HG03064 (cell line): ENCODE results near the gene L3MBTL4.
"Not testable (repeated sequence)": the region's sequence is repeated elsewhere in the genome, so short reads cannot be mapped to it uniquely, and the experiment has no call there.

ENCODE experiments used
- ATAC-seq: cut with Tn5 transposase; IDR thresholded peaks from one replicate; pipeline ENCODE4 v1.9.1; 2021; ENCODE audit warnings: low read depth; ENCODE audit not compliant: unreplicated experiment

L3MBTL4 gene

DNA sequence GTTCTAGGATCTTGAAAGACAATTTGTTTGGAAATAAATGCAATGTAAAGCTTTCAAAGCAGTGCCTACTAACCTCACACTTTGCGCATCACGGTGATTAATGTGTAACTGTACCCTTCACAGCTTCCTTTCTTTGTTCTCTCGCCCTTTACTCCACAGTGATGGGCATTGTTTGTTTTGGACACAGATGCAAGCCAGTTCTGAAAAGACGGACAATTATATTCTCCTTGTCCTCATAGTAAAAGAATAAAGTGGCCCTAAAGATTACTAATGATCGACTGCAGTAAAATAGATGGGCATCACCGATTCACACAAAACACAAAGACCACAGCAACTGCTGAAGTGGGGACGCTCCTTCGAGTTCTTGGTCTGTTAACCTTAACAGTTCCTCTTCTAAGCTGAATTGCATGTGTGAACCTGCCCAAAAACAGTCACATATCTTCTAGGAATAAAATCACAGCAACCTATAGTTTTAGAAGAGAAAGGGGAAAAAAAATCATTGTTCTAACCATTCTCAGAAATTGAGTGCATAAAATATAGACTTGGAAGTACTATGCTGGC lies 7.7 kb downstream of the L3MBTL4 start:
- ATAC-seq = no peak

DNA sequence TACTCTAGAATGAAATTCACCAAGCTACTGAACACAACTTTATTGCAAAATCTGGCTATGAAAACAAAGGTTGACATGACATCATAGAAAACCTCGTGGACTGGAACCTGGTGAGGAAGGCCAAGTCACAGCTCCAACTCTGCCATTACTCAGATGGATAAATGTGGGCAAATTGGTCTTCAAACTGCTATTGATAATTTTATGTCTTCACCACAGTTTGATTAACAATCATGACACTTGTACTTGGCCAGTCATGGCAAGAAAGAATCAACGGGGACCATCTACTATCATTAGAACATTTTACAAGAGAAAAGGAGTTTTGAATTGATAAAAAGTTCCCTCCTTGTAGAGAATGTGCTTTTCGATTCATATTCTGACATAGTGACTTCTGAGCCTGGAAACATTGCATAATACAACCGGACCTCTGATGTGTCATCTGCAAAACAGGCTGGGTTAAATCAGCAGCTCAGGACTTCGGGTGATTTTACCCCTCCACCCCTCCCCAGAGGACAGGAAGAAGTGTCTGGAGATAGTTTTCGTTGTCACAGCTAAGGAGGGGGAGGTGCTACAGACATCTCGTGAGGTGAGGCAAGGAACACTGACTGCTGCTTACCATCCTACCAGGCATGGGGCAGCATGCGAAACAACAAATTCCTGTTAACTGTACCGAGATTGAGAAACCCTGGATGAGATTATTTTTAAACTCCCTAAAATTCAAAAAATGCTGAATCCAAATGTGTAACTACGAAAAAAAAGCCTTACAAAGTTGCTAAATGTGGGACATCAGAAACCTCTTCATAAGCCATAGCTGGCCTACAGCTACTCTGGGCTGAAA lies 8.4 kb downstream of the L3MBTL4 start:
- ATAC-seq = no peak

DNA sequence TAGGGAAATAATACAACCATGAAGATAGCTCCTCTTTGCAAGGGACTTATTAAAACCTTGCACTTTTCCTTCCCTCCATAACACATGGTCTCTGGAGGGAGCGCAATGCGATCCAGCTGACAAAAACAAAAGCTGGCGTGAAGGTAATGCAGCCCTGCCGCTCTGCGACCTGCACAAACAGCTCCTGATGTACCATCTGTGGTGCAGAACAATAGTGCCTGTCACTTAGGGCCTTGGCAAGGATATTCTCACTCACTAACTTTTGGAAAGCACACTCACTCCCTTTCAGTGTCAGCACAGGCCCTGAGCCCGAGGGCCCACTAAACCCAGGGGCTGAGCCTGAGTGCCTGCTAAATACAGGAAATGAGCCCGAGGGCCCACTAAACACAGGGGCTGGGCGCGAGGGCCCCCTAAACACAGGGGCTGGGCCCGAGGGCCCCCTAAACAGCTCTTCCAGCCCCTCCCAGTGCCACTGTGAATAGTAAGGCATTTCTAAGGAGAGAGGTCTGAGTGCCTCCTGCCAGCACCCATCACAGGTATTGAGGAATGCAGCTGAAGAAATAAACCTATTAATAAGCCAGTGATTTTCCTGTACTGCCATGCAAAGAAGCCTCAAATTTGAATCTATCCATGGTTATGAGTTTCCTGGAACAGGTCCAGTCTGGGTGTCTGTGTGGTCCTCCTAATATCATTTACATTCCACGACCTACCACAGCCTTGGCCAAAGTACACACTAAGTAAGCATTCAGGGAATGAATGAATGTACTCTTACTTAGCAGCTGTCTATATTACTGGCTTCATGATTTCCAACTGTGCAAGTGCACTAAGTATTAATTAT lies 9.3 kb downstream of the L3MBTL4 start:
- ATAC-seq = no peak

DNA sequence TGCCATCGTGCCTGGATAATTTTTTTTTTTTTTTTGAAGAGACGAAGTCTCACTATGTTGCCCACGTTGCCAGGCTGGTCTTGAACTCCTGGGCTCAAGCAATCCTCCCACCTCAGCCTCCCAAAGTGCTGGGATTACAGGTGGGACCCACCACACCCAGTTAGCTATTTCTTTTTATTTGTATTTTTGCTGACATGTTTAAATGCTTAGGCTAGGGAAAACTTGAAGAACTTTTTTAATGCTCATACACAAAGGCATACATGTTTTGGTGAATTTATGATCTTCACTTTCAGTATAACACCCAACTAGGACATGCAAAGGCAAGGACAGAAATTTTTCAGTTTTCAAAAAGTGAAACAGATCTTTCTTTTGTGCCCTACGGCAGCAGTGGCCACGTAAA lies 9.9 kb downstream of the L3MBTL4 start:
- no peak for ATAC-seq

DNA sequence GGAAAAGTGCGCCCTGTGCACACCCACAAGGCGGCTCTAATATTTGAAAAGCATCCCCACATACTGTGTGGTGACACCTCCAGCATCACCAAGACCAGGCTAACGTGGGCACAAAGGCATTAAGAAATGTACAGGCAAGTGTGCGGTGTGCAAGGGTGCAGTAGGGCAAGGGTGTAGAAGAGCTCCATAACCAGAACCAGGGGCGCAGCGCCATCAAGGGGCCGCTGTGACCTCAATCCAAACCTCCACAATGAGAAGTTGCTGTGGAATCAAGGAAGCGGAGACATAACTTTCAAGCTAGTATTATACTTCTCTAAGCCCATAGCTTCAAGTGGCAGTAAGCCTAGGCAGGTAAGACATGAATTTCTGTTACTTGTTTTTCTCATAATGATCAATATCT lies 13.0 kb downstream of the L3MBTL4 start:
- ATAC-seq = no peak

DNA sequence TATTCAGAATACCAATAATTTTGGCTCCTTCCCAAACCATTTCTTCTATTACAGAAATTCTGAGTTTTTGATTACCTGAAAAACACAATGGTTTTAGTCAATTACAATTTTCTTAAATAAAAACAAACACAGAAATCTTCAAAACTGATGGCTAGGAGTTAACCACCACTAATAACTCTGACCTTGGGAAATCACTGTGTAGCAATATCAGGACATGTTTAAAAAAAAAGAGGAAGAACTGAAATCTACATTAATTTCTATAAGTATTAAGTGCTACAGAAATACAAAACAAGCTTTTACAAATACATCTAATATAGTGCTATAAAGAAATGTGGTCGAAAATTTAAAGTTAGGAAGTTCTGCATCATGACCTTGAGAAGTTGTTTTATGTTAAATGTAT lies 14.9 kb downstream of the L3MBTL4 start:
- ATAC-seq = no peak

DNA sequence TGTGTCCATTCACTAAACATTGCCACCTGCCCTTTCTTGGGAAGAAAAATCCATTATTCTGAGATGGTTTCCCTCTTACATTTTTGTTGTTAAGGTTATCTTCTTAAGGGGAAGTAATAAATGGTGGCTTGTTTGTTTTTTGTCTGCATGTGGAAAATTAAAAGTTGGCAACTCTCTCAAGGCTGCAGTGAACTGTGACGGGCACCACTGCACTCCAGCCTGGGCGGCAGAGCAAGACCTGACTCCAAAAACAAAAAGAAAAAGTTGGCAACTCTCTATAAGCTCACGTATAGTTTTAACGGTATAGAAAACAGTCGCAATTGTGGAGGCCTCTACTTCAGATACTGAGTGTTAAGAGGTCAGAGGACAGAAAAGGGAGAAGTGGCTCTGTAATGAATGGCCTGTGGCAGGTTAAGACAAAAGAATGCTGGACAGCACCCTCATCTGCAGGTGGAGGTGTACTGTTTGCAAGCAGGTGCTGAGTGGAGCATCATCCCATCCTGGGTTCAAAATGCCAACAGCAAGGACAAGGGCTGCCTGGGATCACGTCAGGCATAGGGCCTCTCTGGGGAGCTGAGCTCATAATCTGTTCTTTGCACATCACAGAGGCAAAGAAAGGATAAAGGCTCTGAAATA lies 16.7 kb downstream of the L3MBTL4 start:
- ATAC-seq = no peak

DNA sequence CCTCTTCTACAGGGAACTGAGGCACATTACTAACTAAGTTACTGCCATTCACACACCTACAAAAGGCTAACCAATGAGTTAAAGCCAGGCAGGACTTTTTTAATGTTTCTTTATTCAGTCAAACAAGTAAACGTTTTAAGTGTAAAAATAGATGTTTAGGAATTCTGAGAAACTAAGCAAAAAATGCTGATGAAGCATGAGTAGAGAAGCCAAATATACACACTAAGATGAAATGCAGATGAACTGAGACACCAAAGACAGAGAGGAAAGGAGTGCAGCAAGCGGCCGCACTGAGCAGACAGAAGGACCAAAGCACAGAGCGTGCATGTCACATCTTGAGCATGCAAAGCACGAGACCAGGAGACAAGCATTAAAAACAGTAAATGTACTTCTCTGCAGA lies 17.9 kb downstream of the L3MBTL4 start:
- no peak for ATAC-seq

DNA sequence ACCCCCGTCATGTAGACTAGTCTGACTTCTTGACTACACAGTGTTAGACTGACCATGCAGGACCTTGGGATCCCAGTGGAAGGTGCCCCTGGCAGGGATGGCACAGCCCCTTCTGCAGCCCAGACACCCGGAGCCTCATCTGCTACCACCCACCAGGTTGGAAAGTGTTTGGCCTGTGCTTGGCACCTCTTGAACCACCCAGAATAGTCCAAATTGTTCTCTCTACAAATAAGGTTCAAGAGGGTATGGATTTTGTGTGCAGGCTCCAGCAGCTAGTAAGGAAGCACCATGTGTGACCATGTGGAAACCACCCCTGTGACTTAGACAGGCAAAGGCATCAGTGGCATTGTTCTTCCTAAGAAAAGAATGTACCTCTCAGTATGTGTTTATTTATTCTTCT lies 18.4 kb downstream of the L3MBTL4 start:
- no peak for ATAC-seq

DNA sequence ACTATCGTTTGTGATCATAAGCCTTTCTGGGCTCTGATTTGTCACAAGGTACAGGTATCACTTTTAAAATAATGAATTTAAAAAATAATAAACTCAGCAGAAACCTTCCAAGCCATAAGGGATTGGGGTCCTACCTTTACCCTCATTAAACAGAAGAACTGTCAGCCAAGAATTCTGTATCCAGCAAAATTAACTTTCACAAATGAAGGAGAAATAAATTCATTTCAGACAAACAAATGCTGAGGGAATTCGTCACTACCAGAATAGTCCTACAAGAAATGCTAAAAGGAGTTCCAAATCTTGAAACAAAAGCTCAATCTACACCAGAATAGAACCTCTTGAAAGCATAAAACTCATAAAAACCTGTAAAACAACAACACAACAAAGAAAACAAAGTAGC lies 25.7 kb downstream of the L3MBTL4 start:
- no peak for ATAC-seq

DNA sequence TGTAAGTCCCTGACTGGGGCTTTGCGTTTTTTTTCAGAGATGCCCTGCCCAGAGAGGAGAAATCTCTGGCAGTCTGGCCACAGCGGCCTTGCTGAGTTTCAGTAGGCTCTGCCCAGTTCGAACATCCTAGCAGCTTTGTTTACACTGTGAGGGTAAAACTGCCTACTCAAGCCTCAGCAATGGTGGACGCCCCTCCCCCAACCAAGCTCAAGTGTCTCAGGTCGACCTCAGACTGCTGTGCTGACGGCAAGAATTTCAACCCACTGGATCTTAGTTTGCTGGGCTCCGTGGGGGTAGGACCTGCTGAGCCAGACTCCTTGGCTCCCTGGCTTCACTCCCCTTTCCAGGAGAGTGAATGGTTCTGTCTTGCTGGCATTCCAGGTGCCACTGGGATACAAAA lies 31.7 kb downstream of the L3MBTL4 start:
- no peak for ATAC-seq

DNA sequence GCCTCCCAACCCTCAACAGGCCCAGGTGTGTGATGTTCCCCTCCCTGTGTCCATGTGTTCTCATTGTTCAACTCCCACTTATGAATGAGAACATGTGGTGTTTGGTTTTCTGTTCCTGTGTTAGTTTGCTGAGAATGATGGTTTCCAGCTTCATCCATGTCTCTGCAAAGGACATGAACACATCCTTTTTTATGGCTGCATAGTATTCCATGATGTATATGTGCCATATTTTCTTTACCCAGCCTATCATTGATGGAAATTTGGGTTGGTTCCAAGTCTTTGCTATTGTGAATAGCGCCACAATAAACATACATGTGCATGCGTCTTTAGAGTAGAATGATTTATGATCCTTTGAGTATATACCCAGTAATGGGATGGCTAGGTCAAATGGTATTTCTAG lies 37.2 kb downstream of the L3MBTL4 start:
- not testable (repeated sequence) for ATAC-seq

DNA sequence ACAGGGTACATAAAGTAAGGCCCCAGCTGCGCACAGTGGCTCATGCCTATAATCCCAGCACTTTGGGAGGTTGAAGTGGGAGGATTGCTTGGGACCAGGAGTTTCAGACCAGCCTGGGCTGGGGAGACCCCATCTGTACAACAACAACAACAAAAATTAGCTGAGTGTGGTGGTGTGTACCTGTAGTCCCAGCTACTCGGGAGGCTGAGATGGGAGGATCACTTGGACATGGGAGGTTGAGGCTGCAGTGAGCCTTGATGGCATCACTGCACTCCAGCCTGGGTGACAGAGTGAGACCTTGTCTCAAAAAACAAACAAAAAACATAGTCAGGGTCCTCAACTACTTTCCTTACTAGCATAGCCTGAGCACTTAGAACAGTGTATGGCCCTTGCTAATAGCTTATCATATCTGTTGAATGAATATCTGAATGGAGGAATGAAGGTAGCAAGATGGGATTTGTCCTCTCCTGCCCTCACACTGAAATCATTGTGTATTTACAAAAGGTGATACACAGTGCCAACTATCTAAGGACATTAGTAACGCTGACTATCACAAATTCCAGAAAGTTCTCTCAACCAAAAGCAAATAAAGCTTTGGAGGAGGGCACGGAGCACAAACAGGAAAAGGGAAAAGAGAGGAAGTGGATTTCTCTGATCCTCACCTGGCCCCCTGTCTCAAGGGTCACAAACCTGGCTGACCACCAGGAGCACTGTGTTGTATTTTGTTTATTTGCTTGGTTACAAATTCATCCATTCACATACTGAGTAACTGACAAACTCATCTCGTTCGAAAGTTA lies 38.1 kb downstream of the L3MBTL4 start:
- no peak for ATAC-seq

DNA sequence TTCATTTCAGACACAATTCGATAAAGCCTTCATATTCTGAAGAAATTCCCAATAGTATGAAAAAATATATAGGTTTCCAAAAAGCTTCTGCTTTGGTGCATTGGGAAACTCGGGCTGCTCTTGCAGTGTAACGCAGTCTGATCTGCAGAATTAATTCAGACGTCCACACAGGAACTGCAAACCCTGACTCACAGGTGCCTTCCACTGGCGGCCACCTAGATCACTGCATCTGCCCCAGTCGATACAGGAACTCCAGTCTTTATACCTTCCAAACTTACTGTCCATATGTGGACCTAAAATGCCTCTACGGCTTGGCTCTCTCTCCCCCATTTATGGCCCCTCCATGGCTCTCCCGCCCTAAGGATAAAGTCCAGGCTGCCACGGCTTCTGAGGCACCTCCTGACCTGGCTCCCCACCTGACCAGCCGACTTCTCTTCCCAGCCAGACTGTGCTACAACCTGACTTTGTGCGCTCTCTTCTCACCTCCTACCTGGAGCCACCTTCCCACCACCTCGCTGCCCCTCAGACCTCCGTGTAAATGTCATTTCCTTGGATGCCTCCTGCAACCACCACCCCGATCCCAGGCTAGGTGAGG lies 39.7 kb downstream of the L3MBTL4 start:
- no peak for ATAC-seq

DNA sequence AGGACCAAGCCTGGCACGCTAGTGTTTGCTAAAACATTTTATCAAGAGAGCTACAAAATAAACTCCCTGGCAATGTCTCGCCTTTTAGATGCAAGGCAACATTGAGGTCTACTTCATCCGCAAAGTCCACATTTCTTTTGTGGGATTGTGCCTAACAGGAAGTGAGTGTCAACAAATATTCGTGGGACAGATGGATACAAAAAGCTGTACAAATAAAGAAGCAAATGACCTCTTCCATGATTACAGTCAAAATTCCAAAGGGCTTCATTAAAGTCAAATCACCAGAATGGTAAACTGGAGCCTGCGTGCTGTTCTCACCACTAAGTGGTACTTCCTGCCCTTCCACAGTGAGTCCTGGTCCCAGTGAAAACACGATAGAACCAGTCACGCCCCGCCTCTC lies 40.4 kb downstream of the L3MBTL4 start:
- ATAC-seq = no peak

DNA sequence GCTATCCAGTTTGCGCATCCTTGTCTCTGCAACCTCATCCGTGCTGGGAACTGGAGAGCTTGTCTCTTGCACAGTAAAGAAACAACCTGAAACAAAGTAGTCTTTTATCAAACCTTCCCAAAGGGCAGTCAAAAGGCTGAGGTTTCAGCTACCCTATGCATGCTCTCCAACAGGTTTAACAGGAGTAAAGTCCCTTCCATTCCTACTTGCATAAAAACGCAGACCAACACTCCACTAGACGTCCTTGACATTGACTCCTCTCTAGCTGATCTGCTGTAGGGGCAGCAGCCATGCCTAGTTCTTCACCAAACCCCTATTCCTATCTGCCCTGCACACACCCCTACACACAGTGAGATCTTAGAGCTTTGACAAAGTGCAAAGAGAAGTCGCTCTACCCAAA lies 41.5 kb downstream of the L3MBTL4 start:
- no peak for ATAC-seq

DNA sequence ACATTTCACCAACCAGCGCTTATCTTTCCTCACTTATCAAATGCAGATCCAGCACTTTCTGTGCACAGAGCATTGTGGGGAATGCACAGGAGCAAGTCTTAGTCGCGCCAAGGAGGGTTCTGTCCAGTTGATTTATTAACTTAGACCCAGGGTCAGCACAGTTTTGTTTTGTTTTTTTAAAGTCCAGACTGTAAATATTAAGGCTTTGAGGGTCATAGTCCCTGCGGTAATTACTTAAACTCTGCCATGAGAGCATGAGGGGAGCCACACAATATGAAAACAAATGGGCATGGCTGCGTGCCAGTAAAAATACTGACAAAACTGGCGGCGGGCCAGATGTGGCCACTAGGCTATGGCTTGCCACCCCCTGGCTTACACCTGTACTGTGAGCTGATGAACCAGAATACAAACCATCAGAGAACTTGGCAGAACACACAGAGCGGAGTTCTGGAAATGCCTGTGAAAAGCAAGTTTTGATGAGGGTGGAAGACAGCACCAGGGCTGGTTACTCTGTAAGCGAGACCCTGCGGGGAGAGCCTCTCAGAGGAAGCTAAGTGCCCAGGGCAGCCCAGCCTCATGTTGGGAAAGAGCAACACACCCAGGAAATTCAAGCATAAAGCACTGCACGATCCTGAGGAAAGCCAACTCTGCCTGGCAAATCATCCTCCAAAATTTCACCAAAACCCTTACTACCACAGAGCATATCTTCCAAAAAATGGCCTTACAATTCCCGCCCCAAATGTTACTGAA lies 43.6 kb downstream of the L3MBTL4 start:
- ATAC-seq = no peak

DNA sequence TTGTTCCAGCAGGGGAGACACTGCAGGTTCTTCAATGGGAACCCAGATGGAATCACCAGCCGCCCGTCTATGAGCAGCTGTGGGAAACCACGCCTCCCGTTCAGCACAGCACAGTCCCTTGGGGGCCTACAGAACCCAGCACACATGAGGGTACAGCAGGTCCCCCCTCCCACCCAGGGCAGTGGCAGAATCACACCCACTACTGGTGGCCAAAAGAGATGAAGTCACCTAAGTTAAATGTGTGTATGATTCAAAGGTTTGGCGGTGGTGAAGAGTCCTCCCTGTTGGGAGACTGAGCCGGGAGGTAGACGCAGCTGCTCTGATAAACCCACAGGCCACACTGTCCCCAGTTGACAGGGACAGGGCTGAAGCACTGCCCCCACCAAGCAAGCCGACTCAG lies 44.3 kb downstream of the L3MBTL4 start:
- no peak for ATAC-seq

DNA sequence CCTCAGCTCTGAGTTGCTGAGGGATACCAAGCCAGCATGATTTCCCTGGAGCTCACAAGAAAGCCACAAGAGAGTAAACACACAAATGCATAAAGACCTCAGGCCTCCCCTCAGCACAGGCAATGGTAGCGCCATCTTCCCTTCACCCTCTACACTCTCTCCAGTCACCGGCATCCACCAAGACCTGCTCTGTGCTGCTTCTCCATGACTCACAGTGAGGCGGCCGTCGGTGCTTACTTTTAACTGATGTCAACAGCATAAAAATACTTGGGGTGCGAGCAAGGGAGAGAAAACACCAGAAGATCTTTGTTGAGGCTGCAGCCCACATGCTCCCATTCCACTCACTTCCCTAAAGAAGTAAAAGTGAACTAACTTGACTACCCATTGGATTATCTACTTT lies 46.7 kb downstream of the L3MBTL4 start:
- no peak for ATAC-seq
